Activated naive CD4-positive, alpha-beta T cell treated with anti-CD3 and anti-CD28 coated beads, Interleukin-2, amount 10 ng/mL, durations not matched to agents 7 days and 5 days (primary cell): Measurements from ENCODE around the gene RAPGEF3.

ENCODE experiments used
- CTCF ChIA-PET: fragments of 350-600 bp; sonication (Branson Sonifier 250); formaldehyde crosslinking; loops from one replicate; lab custom pipeline; 2021; ENCODE audit warnings: antibody characterized with exemption; lab: Charles Lee
- DNase-seq: peaks from one replicate; pipeline ENCODE4 v3.0.0-alpha.2; 2020
- H3K27ac Mint-ChIP-seq: one replicate; pipeline ENCODE4 v1.8.0; 2021; ENCODE audit warnings: mild to moderate bottlenecking, moderate library complexity, mixed read lengths
- H3K27me3 Mint-ChIP-seq: one replicate; pipeline ENCODE4 v1.8.0; 2021; ENCODE audit warnings: mild to moderate bottlenecking, mixed read lengths
- H3K36me3 Mint-ChIP-seq: one replicate; pipeline ENCODE4 v1.8.0; 2021; ENCODE audit warnings: mixed read lengths
- H3K4me1 Mint-ChIP-seq: one replicate; pipeline ENCODE4 v1.8.0; 2021; ENCODE audit warnings: mixed read lengths
- H3K4me3 Mint-ChIP-seq: one replicate; pipeline ENCODE4 v1.8.0; 2021; ENCODE audit warnings: mild to moderate bottlenecking, moderate library complexity, mixed read lengths
- H3K9me3 Mint-ChIP-seq: one replicate; pipeline ENCODE4 v1.8.0; 2021; ENCODE audit warnings: mixed read lengths

RAPGEF3 gene

DNA sequence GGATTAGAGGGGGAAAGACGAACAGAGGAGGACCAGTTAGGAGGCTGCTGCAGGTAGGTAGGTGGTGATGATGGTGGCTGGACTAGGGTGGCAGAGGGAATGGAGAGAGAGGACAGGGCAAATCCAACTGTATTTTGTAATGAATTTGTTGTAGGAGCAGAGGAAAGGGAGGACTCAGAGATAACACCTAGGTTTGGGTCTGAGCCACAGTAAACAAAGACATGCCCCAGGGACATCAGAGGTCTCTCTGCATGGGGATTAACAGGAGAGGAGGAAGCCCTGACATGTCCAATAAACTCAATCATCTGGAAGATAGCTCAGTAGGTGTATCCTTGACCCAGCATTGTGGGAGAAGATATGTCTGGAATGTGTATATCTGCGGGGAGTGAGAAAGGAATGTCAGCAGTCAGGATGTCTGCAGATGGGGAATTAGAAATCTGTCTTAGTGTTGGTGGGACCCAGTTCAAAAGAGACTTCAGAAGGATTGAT, 9.7 kb upstream of the RAPGEF3 start:
- Mint-ChIP-seq H3K27ac (no peak overlapping the region), H3K4me3 (no peak overlapping the region), H3K4me1 (peaks cover 19% of the 10 kb centered on the region), H3K9me3 (no peaks in the 10 kb centered on the region), H3K36me3 (no peaks in the 10 kb centered on the region), H3K27me3 (peaks cover 39% of the 10 kb centered on the region)
- CTCF ChIA-PET, result interaction anchor here (1.0 to 19.0 kb wide), 15 partner anchors 11 to 143 kb away, joined by 3 to 597 read pairs (median 6); partner anchors contain the start of genes ENDOU and RAPGEF3
- DNase-seq, result no peak

GRCh38 chr12:47767216-47767724, 8.6 kb upstream of the RAPGEF3 start:
- DNase-seq, result peak; percentile 86
- Mint-ChIP-seq H3K27me3 (peaks cover 46% of the 10 kb centered on the region), H3K27ac (no peak overlapping the region), H3K4me3 (no peak overlapping the region), H3K4me1 (peaks cover 16% of the 10 kb centered on the region), H3K9me3 (no peaks in the 10 kb centered on the region), H3K36me3 (no peaks in the 10 kb centered on the region)
- CTCF ChIA-PET, result interaction anchor here (0.6 to 19.0 kb wide), 32 partner anchors 10 to 731 kb away, joined by 3 to 597 read pairs (median 4); partner anchors contain the start of genes ASB8, ENDOU and RAPGEF3

DNA sequence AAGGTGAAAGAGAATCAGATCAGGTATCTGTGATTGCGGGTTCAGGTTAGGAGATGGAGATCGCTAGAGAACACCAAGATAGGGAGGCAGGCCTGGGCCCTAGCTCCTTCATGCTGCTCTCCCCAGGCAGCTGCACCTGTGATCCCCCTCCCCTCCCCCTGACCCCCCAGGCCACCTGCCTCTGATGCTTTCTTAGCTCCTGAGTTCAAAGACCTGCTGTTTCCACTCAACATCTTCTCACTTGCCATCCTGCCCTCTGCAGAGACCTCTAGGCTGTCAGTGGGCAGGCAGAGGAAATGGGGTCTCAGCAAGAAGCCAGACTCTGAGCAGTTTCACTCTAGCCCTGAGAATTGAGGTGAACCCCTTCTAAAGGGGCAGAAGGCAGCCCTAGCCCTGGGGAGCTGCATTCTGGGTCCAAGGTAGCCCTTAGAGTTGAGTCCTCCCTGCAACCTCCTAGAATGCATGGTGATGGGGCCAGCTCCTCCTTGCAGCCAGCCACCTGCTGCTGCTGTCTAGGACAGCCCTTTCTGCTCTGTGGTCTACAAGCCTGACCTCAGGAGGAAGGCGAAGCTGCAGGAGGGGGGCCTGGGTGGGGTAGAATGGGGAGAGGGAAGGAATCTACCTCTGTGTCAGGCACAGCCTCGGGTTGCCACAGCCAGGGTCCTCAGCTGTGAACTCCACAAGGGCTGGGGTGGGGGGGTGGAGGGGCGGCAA, 8.0 kb upstream of the RAPGEF3 start:
- no peak for DNase-seq
- Mint-ChIP-seq H3K4me1 (peaks cover 16% of the 10 kb centered on the region), H3K27me3 (peaks cover 49% of the 10 kb centered on the region), H3K36me3 (no peaks in the 10 kb centered on the region), H3K27ac (no peak overlapping the region), H3K9me3 (no peaks in the 10 kb centered on the region), H3K4me3 (no peak overlapping the region)
- CTCF ChIA-PET, result interaction anchor here (0.6 to 19.0 kb wide), 28 partner anchors 10 to 390 kb away, joined by 3 to 597 read pairs (median 4); partner anchors contain the start of genes ASB8, ENDOU and RAPGEF3

GRCh38 chr12:47763481-47764346, 5.0 kb upstream of the RAPGEF3 start:
- no peaks in the 10 kb centered on the region for H3K9me3 Mint-ChIP-seq
- H3K4me1 Mint-ChIP-seq, result peaks cover 20% of the 10 kb centered on the region
- DNase-seq, result no peak
- no peak overlapping the region for H3K4me3 Mint-ChIP-seq
- CTCF ChIA-PET, result interaction anchor here (0.6 to 2.9 kb wide), 7 partner anchors 9 to 75 kb away, joined by 3 to 49 read pairs (median 4); partner anchors contain the start of gene SLC48A1
- H3K36me3 Mint-ChIP-seq, result no peaks in the 10 kb centered on the region
- H3K27me3 Mint-ChIP-seq, result peaks cover 75% of the 10 kb centered on the region
- no peak overlapping the region for H3K27ac Mint-ChIP-seq

- peaks cover 24% of the 10 kb centered on the region for H3K4me1 Mint-ChIP-seq
- H3K27ac Mint-ChIP-seq, result no peak overlapping the region
- H3K4me3 Mint-ChIP-seq, result no peak overlapping the region
- no peak for DNase-seq
- H3K27me3 Mint-ChIP-seq, result peaks cover 81% of the 10 kb centered on the region
- CTCF ChIA-PET, result interaction anchor here (0.7 to 2.9 kb wide), 8 partner anchors 9 to 75 kb away, joined by 3 to 49 read pairs (median 4); partner anchors contain the start of gene SLC48A1
- H3K36me3 Mint-ChIP-seq, result no peaks in the 10 kb centered on the region
- H3K9me3 Mint-ChIP-seq, result no peaks in the 10 kb centered on the region
Measured at GRCh38 chr12:47762850-47763465, 4.3 kb upstream of the RAPGEF3 start.

DNA sequence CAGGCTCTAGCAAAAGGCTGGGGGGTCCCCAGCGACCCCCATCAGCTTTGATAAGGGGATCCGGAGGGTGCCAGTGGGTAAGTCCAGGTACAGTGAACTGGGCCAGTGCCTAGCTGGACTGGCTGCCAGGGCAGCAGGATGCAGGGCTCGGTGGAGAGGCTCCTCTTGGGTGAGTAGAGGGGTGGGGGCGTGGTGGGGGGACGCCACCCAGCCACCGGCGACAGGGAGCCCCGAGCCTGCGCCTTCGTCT, 171 bp downstream of the RAPGEF3 start:
- Mint-ChIP-seq H3K4me3 (peak overlapping the region; percentile 22), H3K27ac (no peak overlapping the region), H3K36me3 (no peaks in the 10 kb centered on the region), H3K9me3 (no peaks in the 10 kb centered on the region), H3K4me1 (peaks cover 22% of the 10 kb centered on the region), H3K27me3 (peaks cover 69% of the 10 kb centered on the region)
- DNase-seq, result no peak
- CTCF ChIA-PET, result interaction anchor here (0.9 to 11.1 kb wide), 7 partner anchors 9 to 80 kb away, joined by 3 to 207 read pairs (median 15); no protein-coding TSS in a partner anchor

DNA sequence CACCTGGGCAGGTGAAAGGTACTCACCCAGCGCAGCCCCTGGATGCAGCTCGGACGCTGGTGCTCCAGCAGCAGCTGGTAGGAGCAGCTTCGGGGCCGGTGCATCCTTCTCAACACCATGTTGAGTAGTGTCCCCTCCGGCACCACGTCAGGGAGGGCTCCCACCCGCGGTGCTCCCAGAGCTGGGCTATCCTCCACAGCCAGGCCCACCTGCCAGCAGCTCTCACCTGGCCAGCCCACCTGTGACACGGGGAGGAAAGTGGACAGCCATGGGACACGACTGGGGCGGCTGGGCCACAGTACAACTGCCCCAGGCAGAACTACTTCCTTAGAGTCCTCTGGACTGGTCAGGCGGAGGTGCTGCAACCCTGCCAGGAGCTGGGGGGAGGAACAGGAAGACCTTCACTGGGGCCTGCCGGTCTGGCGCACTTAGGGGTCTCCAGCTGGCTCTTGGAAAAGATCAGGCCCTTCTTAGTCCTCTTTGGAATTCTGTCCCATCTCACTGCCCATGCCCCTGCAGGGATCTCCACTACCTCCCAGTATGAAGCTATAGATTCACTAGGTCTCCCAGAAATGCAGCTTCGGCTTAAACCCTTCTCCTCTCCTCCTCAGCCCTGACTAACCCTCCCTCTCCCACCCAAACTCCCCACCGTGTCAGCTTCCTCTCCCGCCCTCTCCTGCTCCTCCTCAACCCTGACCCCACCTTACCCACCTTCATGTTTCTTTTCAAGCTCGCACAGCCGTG, 668 bp downstream of the RAPGEF3 start:
- peaks cover 22% of the 10 kb centered on the region for H3K4me1 Mint-ChIP-seq
- CTCF ChIA-PET, result interaction anchor here (0.8 to 11.1 kb wide), 9 partner anchors 10 to 80 kb away, joined by 3 to 207 read pairs (median 5); partner anchors contain the start of gene SLC48A1
- H3K27me3 Mint-ChIP-seq, result peaks cover 64% of the 10 kb centered on the region
- H3K36me3 Mint-ChIP-seq, result no peaks in the 10 kb centered on the region
- DNase-seq, result no peak
- H3K27ac Mint-ChIP-seq, result no peak overlapping the region
- no peaks in the 10 kb centered on the region for H3K9me3 Mint-ChIP-seq
- H3K4me3 Mint-ChIP-seq, result peak overlapping the region; percentile 22

- peaks cover 62% of the 10 kb centered on the region for H3K27me3 Mint-ChIP-seq
- no peak overlapping the region for H3K27ac Mint-ChIP-seq
- H3K4me1 Mint-ChIP-seq, result peaks cover 22% of the 10 kb centered on the region
- H3K4me3 Mint-ChIP-seq, result no peak overlapping the region
- no peak for DNase-seq
- no peaks in the 10 kb centered on the region for H3K9me3 Mint-ChIP-seq
- no peaks in the 10 kb centered on the region for H3K36me3 Mint-ChIP-seq
- CTCF ChIA-PET, result interaction anchor here (0.8 to 11.1 kb wide), 10 partner anchors 10 to 81 kb away, joined by 3 to 207 read pairs (median 10); partner anchors contain the start of gene SLC48A1
Measured at GRCh38 chr12:47757364-47757839, 1.3 kb downstream of the RAPGEF3 start.

GRCh38 chr12:47755655-47756562, 2.8 kb downstream of the RAPGEF3 start:
- CTCF ChIA-PET, result interaction anchor here (0.7 to 11.1 kb wide), 13 partner anchors 11 to 427 kb away, joined by 3 to 207 read pairs (median 8); partner anchors contain the start of gene CCDC184
- no peak overlapping the region for H3K27ac Mint-ChIP-seq
- H3K36me3 Mint-ChIP-seq, result no peaks in the 10 kb centered on the region
- DNase-seq, result no peak
- H3K9me3 Mint-ChIP-seq, result no peaks in the 10 kb centered on the region
- peaks cover 22% of the 10 kb centered on the region for H3K4me1 Mint-ChIP-seq
- H3K27me3 Mint-ChIP-seq, result peaks cover 64% of the 10 kb centered on the region
- no peak overlapping the region for H3K4me3 Mint-ChIP-seq

DNA sequence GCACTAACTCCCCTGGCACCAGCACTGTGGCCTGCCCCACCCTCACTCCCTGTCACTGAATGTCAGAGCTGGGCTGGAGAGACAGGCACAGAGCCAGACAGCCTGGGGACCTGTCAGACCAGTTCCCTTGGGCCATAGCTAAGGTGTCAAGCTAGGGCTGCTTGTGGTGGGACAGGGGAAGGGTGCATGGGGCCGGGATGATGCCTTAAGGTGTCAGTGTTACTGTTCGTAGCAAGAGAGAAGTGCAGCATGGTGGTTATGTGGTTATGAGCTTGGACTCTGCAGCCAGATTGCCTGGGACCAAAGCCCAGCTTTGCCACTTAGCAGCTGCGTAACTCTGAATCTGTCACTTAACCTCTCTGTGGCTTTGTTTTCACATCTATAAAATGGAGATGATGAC, 3.8 kb downstream of the RAPGEF3 start:
- H3K27me3 Mint-ChIP-seq, result peaks cover 63% of the 10 kb centered on the region
- H3K27ac Mint-ChIP-seq, result no peak overlapping the region
- no peaks in the 10 kb centered on the region for H3K9me3 Mint-ChIP-seq
- no peak overlapping the region for H3K4me3 Mint-ChIP-seq
- DNase-seq, result no peak
- CTCF ChIA-PET, result interaction anchor here (0.6 to 11.1 kb wide), 9 partner anchors 10 to 428 kb away, joined by 3 to 207 read pairs (median 8); partner anchors contain the start of gene CCDC184
- no peaks in the 10 kb centered on the region for H3K36me3 Mint-ChIP-seq
- peaks cover 22% of the 10 kb centered on the region for H3K4me1 Mint-ChIP-seq

DNA sequence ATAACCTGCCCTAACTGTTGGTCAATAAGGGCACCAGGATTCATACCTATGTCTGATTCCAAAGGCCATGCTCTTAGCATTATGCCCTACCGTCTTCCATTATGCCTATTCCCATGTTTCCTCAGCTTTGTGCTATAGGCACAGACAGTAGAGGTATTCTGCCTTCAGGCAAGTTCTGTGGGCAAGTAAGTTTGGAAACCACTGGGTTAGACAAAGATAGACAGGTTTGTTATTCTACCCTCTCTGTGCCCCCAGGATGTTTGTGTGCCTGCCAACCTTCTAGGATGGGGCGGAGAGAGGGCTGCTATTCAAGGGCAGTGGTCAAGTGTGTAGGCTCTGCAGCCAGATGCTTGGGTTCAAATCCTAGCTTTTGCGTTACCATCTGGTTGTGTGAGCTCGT, 4.6 kb downstream of the RAPGEF3 start:
- no peak overlapping the region for H3K4me3 Mint-ChIP-seq

More for the DNA sequence above, 4.6 kb downstream of the RAPGEF3 start:
- no peak overlapping the region for H3K27ac Mint-ChIP-seq
- DNase-seq, result no peak
- no peaks in the 10 kb centered on the region for H3K36me3 Mint-ChIP-seq
- no peaks in the 10 kb centered on the region for H3K9me3 Mint-ChIP-seq
- H3K27me3 Mint-ChIP-seq, result peaks cover 61% of the 10 kb centered on the region
- H3K4me1 Mint-ChIP-seq, result peaks cover 21% of the 10 kb centered on the region
- CTCF ChIA-PET, result interaction anchor here (0.7 to 11.1 kb wide), 6 partner anchors 9 to 429 kb away, joined by 3 to 207 read pairs (median 16); partner anchors contain the start of gene CCDC184
